ENCODE results near the gene AQP6. TPM values are rescaled to one million over a fixed set of nuclear protein-coding genes. Genes with fewer than 3 reads are reported as not detected.
A peak's percentile ranks its signal among the peaks of the same experiment; 100 is the strongest.

The AQP6 gene
- polyA plus RNA-seq, 1 of the 3 experiments (the other 2 are of a cell fraction): 0.10 TPM

DNA sequence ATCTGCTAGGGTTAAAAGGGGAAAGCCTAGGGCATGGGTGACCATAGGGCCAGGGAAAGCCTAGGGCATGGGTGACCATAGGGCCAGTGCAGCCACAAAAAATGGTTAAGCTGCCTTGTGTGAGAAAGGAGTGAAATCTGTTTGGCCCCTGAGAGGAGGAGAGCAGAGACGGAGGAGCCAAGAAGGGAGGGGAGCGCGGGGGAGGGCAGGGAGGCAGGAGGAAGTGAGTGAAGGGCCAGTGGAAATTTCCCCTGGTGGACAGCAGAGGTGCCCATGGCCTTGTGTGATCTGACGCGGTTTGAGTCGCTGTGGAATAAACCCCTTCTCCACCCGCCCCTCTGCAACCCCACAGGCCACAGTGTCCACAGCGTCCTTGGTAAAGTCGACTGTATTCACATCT lies 618 bp upstream of the AQP6 start:
- CTCF ChIA-PET: interaction anchor here (0.6 to 20.3 kb wide), 12 partner anchors 9 to 104 kb away, joined by 3 to 1401 read pairs (median 6); partner anchors contain the start of gene ASIC1
- Histone ChIP-seq H3K27ac (ENCODE audit: low read depth in 2 of 2, low read length in 1 of 2) (no peak overlapping the region), H3K79me2 (ENCODE audit: insufficient read depth) (no peaks in the 10 kb centered on the region), H3F3A (replicated peaks; ENCODE audit: insufficient read depth) (no peaks in the 10 kb centered on the region), H3K4me2 (no peak overlapping the region), H3K36me3 (replicated peaks in 1 of 2; ENCODE audit: control insufficient read depth in 1 of 2, insufficient read depth in 2 of 2, low read length in 1 of 2) (no peaks in the 10 kb centered on the region), H3K9me3 (no peaks in the 10 kb centered on the region), H4K20me1 (ENCODE audit: insufficient read depth) (no peaks in the 10 kb centered on the region), H3K4me1 (ENCODE audit: control insufficient read depth in 1 of 2, insufficient read depth in 2 of 2, low read depth in 1 of 2, low read length in 1 of 2) (peaks cover 0 to 48% of the 10 kb centered on the region in 2 experiments; a peak in 1 of 4 replicates), H3K9ac (no peak overlapping the region), H3K9me2 (no peaks in the 10 kb centered on the region), H2AFZ (ENCODE audit: low read depth) (no peak overlapping the region), H3K27me3 (ENCODE audit: insufficient read depth) (no peaks in the 10 kb centered on the region), H3K4me3 (ENCODE audit: low read depth in 2 of 2, low read length in 1 of 2) (no peak overlapping the region)
- TF ChIP-seq RFX5 (IDR thresholded peaks at IDR 0.05; ENCODE audit: low read length) (no peak), TEAD4 (IDR thresholded peaks at IDR 0.05; ENCODE audit: borderline replicate concordance, insufficient read depth) (no peak), MEF2A (IDR thresholded peaks at IDR 0.05; ENCODE audit: borderline replicate concordance, low read depth) (no peak), FOXM1 (IDR thresholded peaks at IDR 0.05; ENCODE audit: low read depth) (no peak), TAF1 (IDR thresholded peaks at IDR 0.05; ENCODE audit: borderline replicate concordance, low read depth, low read length) (no peak), EP300 (IDR thresholded peaks at IDR 0.05; ENCODE audit: borderline replicate concordance in 1 of 2, low read depth in 1 of 2, low read length in 1 of 2) (no peak), CHD2 (IDR thresholded peaks at IDR 0.05; ENCODE audit: low read length, partially characterized antibody) (no peak), SMC3 (IDR thresholded peaks at IDR 0.05; ENCODE audit: low read depth, low read length) (no peak)
- TF ChIP-seq, protein P1, sequence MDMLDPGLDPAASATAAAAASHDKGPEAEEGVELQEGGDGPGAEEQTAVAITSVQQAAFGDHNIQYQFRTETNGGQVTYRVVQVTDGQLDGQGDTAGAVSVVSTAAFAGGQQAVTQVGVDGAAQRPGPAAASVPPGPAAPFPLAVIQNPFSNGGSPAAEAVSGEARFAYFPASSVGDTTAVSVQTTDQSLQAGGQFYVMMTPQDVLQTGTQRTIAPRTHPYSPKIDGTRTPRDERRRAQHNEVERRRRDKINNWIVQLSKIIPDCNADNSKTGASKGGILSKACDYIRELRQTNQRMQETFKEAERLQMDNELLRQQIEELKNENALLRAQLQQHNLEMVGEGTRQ (IDR thresholded peaks at IDR 0.05; ENCODE audit: borderline replicate concordance, low read depth, low read length): no peak
- TF ChIP-seq, protein P2, sequence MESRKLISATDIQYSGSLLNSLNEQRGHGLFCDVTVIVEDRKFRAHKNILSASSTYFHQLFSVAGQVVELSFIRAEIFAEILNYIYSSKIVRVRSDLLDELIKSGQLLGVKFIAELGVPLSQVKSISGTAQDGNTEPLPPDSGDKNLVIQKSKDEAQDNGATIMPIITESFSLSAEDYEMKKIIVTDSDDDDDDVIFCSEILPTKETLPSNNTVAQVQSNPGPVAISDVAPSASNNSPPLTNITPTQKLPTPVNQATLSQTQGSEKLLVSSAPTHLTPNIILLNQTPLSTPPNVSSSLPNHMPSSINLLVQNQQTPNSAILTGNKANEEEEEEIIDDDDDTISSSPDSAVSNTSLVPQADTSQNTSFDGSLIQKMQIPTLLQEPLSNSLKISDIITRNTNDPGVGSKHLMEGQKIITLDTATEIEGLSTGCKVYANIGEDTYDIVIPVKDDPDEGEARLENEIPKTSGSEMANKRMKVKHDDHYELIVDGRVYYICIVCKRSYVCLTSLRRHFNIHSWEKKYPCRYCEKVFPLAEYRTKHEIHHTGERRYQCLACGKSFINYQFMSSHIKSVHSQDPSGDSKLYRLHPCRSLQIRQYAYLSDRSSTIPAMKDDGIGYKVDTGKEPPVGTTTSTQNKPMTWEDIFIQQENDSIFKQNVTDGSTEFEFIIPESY (IDR thresholded peaks at IDR 0.05; ENCODE audit: borderline replicate concordance, low read depth): no peak
- TF ChIP-seq, protein P3, sequence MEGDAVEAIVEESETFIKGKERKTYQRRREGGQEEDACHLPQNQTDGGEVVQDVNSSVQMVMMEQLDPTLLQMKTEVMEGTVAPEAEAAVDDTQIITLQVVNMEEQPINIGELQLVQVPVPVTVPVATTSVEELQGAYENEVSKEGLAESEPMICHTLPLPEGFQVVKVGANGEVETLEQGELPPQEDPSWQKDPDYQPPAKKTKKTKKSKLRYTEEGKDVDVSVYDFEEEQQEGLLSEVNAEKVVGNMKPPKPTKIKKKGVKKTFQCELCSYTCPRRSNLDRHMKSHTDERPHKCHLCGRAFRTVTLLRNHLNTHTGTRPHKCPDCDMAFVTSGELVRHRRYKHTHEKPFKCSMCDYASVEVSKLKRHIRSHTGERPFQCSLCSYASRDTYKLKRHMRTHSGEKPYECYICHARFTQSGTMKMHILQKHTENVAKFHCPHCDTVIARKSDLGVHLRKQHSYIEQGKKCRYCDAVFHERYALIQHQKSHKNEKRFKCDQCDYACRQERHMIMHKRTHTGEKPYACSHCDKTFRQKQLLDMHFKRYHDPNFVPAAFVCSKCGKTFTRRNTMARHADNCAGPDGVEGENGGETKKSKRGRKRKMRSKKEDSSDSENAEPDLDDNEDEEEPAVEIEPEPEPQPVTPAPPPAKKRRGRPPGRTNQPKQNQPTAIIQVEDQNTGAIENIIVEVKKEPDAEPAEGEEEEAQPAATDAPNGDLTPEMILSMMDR (IDR thresholded peaks at IDR 0.05): no peak
- WGBS (ENCODE audit: low lambda C conversion rate): 98% methylated on average over 9 of the region's 9 CpGs
- POLR2A ChIA-PET: no interaction called here
- DNase-seq: peak; percentile 14

- no peaks in the 10 kb centered on the region for H4K20me1 ChIP-seq (ENCODE audit: insufficient read depth)
- H3K27ac ChIP-seq (ENCODE audit: low read depth in 2 of 2, low read length in 1 of 2): no peak overlapping the region
- peaks cover 0 to 47% of the 10 kb centered on the region in 2 experiments; a peak in 2 of 4 replicates for H3K4me1 ChIP-seq (ENCODE audit: control insufficient read depth in 1 of 2, insufficient read depth in 2 of 2, low read depth in 1 of 2, low read length in 1 of 2)
- H3K4me2 ChIP-seq: no peak overlapping the region
- H3K36me3 ChIP-seq (replicated peaks in 1 of 2; ENCODE audit: control insufficient read depth in 1 of 2, insufficient read depth in 2 of 2, low read length in 1 of 2): no peaks in the 10 kb centered on the region
- no peak for DNase-seq
- no peaks in the 10 kb centered on the region for H3K27me3 ChIP-seq (ENCODE audit: insufficient read depth)
- no peaks in the 10 kb centered on the region for H3K79me2 ChIP-seq (ENCODE audit: insufficient read depth)
- ChIA-PET POLR2A (no interaction called here), CTCF (interaction anchor here (1.1 to 20.3 kb wide), 15 partner anchors 6 to 111 kb away, joined by 4 to 1401 read pairs (median 11); partner anchors contain the start of genes ASIC1 and SMARCD1)
- no peak overlapping the region for H3K9ac ChIP-seq
- H3F3A ChIP-seq (replicated peaks; ENCODE audit: insufficient read depth): no peaks in the 10 kb centered on the region
- no peaks in the 10 kb centered on the region for H3K9me2 ChIP-seq
- WGBS (ENCODE audit: low lambda C conversion rate): 86% methylated on average over 13 of the region's 19 CpGs
- H3K9me3 ChIP-seq: no peaks in the 10 kb centered on the region
- H2AFZ ChIP-seq (ENCODE audit: low read depth): no peak overlapping the region
- no peak overlapping the region for H3K4me3 ChIP-seq (ENCODE audit: low read depth in 2 of 2, low read length in 1 of 2)
- no peak for TF ChIP-seq RAD21 (IDR thresholded peaks at IDR 0.05; ENCODE audit: low read length)
- TF ChIP-seq FOXJ3 (CRISPR knock-in tag; IDR thresholded peaks at IDR 0.05): no peak
- TF ChIP-seq TEAD4 (IDR thresholded peaks at IDR 0.05; ENCODE audit: borderline replicate concordance, insufficient read depth): no peak
- TF ChIP-seq EP300 (IDR thresholded peaks at IDR 0.05; ENCODE audit: borderline replicate concordance in 1 of 2, low read depth in 1 of 2, low read length in 1 of 2): no peak
- TF ChIP-seq PBX3 (IDR thresholded peaks at IDR 0.05): no peak
- TF ChIP-seq GATA2 (CRISPR knock-in tag; IDR thresholded peaks at IDR 0.05): no peak
- TF ChIP-seq MAX (IDR thresholded peaks at IDR 0.05; ENCODE audit: low read depth): no peak
- TF ChIP-seq GABPA (IDR thresholded peaks at IDR 0.05; ENCODE audit: low read depth): no peak
Measured at GRCh38 chr12:49973361-49973830, 649 bp downstream of the AQP6 start.

All from SK-N-SH (cell line).